PC-9 (cell line): ENCODE results near the gene VGLL4.

Experiments used
- CTCF ChIP-seq: fragments of 200-600 bp; sonication (generic); conservative IDR thresholded peaks from 2 replicates; pipeline ENCODE4 v1.6.1; 2017; ENCODE audit warnings: mixed run types, antibody characterized with exemption, mild to moderate bottlenecking, moderate library complexity
- EZH2 ChIP-seq: fragments of 200-600 bp; sonication (generic); IDR thresholded peaks from 2 replicates; pipeline ENCODE4 v1.8.0; 2017; ENCODE audit warnings: antibody characterized with exemption, low read depth

GRCh38 chr3:11568503-11569155 lies 75.1 kb downstream of the VGLL4 start:
- no peak for TF ChIP-seq CTCF
- no peak for TF ChIP-seq EZH2
